ENCODE results near the gene GPHB5. TPM values are rescaled to one million over a fixed set of nuclear protein-coding genes. Genes with fewer than 3 reads are reported as not detected.

The GPHB5 gene
- total RNA-seq, 1 donor = not detected

DNA sequence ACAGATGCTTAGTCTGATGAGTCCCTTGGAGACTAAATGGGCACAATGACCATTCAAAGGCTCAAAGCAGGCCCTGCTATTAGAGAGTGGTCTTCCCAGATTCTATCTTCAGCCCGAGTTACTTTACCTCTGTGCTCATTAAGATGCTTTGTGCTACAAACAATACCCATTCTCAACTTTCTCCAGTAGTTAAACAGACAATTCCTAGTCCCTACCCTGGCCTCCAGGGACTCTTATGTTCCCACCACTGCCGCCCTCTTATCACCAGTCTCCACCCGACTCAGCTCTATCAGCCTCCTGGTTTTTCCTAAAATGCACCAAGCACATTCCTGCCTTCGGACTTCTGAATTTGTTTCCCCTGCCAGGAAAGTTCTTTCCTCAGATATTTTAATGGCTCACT, 25.6 kb upstream of the GPHB5 start:
- TF ChIP-seq, protein P1, sequence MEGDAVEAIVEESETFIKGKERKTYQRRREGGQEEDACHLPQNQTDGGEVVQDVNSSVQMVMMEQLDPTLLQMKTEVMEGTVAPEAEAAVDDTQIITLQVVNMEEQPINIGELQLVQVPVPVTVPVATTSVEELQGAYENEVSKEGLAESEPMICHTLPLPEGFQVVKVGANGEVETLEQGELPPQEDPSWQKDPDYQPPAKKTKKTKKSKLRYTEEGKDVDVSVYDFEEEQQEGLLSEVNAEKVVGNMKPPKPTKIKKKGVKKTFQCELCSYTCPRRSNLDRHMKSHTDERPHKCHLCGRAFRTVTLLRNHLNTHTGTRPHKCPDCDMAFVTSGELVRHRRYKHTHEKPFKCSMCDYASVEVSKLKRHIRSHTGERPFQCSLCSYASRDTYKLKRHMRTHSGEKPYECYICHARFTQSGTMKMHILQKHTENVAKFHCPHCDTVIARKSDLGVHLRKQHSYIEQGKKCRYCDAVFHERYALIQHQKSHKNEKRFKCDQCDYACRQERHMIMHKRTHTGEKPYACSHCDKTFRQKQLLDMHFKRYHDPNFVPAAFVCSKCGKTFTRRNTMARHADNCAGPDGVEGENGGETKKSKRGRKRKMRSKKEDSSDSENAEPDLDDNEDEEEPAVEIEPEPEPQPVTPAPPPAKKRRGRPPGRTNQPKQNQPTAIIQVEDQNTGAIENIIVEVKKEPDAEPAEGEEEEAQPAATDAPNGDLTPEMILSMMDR (IDR thresholded peaks at IDR 0.05; ENCODE audit: insufficient read depth, low read depth, low read length) = no peak
- no peak for DNase-seq (ENCODE audit: low read depth)
- no peak overlapping the region for H3K4me3 ChIP-seq (ENCODE audit: low read depth, low read length)

DNA sequence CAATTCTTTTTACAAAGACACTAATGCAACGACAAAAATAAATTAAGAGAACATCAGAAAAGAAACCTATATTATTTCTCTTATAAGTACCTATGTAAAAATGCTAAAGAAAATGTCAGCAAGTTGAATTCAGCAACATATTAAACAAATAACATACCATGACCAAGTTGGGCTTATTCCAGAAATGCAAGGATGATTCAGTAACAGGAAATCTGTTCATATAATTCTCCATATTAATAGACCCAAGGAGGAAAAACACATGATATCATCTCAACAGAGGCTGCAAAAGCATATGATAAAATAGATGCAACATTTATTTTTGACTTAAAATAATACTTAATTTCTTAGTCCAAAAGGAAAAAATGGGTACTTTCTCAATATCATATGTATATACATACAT, 25.1 kb upstream of the GPHB5 start:
- H3K4me3 ChIP-seq (ENCODE audit: low read depth, low read length) = no peak overlapping the region
- DNase-seq (ENCODE audit: low read depth) = no peak
- TF ChIP-seq, protein P1 (IDR thresholded peaks at IDR 0.05; ENCODE audit: insufficient read depth, low read depth, low read length) = no peak

DNA sequence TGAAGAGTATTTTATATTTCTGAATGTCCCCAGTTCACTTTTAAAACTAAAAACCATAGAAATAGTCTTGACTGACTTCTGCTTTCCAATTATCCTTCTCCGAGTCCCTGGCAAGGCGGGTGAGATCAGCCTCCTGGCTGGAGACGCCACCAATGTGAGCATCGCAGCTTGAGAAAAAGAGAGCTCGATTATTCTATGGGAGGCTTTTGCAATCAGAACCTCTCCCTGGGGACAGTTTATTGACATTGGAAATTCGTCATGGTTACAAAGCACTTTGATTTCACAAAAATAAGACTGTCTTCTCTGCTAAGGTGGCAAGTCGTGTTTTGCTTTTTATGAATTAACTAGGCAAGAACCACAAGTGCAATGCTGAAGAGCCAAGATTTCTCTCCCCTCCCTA, 23.6 kb upstream of the GPHB5 start:
- no peak overlapping the region for H3K4me3 ChIP-seq (ENCODE audit: low read depth, low read length)
- TF ChIP-seq, protein P1 (IDR thresholded peaks at IDR 0.05; ENCODE audit: insufficient read depth, low read depth, low read length) = no peak
- no peak for DNase-seq (ENCODE audit: low read depth)

DNA sequence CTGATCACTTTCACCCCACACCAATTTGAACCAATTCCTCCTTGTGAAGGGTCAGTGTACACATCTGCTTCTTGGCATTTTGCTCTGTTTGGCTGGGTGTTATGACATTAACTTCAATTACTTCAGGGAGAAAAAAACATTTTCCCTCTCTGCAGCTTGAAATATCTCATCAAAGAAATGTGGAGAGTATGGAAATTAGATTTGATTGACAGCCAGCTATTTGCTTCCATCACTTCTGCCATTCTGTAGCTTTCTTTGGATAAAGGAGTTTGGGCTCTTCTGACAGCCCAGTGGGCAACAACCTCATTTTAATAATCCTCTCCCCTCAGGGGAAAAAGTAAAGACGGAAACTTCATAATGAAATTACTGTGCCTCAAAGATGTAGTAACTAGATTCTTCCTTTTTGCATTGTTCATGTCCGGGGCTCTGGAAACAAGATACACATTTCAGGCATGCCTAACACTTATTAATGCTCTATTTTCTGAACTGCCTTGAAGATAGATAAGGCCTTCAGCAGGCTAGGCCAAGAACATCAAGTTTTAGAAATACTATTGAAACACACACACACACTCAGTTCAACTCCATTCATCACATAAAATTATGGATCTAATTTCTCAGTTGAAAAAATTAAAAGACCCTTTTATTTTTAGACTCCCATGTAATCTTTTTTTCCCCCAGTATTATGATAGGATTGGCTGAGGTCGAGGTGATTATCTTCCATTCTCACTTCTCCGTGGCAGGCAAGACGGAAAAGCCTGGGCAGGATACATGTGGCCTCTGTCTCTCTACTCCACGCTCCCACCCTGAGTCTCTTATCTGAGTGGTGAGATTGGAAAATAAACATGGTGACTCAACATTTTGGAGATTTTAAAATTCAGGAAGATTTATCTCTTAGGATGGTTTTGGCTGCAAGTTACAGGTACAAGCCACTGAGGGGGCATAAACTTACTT, 10.3 kb upstream of the GPHB5 start:
- TF ChIP-seq, protein P1 (IDR thresholded peaks at IDR 0.05; ENCODE audit: insufficient read depth, low read depth, low read length) = no peak
- H3K4me3 ChIP-seq (ENCODE audit: low read depth, low read length) = no peak overlapping the region
- DNase-seq (ENCODE audit: low read depth) = no peak

DNA sequence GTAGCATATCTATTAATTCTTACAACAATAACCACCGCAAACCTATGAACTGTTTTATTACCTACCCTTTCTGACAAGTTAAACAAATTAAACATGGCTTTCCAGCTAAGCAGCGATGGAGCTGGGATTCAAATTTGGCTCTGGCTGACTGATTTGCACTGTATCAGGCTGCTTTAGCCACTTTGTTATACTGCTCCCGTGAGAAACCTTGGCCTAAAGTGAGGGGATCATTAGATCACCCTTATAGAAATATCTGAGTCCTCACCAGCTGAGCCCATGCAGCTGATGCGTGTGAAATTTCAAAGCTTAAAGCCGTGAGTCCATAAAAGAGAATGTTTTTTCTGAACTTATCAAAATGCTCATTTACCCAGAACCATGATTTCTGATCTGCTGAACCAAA, 8.1 kb upstream of the GPHB5 start:
- TF ChIP-seq, protein P1 (IDR thresholded peaks at IDR 0.05; ENCODE audit: insufficient read depth, low read depth, low read length) = no peak
- H3K4me3 ChIP-seq (ENCODE audit: low read depth, low read length) = no peak overlapping the region
- DNase-seq (ENCODE audit: low read depth) = no peak

DNA sequence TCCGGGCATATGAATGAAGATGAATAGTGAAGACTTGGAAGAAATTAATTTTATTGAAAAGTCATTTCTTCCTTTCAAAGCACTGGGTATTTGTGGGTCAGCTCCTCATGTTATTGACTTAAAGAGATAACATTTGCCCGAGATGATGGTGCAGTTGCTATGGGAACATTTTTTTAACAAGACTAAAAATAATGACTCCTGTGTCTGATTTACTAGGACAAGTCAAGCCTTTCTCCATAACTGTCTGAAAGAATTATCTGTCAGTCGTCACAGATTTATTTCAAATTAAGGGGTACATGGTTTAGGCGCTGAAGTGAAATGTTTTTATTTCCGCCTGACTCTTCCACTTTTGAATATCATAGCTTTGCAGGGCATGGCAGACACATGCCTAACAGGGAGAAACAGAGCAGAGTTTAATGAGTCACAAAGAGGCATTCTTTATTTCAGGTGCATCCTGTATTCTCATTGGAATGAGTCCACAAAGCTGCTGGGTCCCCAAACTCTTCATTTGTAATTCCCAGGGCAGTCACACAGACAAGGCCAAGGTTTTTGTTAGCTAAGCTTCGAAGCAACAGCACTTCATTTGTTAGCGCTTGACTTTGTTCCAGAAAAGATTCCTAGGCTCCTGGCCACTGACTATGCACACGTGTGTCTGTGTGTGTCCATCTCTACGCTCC, 4.3 kb upstream of the GPHB5 start:
- no peak for DNase-seq (ENCODE audit: low read depth)
- TF ChIP-seq, protein P1 (IDR thresholded peaks at IDR 0.05; ENCODE audit: insufficient read depth, low read depth, low read length) = no peak

More for the DNA sequence above, 4.3 kb upstream of the GPHB5 start:
- no peak overlapping the region for H3K4me3 ChIP-seq (ENCODE audit: low read depth, low read length)
